ENCODE results near the gene DDX42. TPM values are rescaled to one million over a fixed set of nuclear protein-coding genes. Genes with fewer than 3 reads are reported as not detected.
"Not testable (repeated sequence)": the region's sequence is repeated elsewhere in the genome, so short reads cannot be mapped to it uniquely, and the experiment has no call there.

The DDX42 gene
- polyA plus RNA-seq, 2 of the 4 experiments (the other 2 are of a cell fraction), result 124 to 262 TPM

GRCh38 chr17:63792055-63792729 is 18.2 kb downstream of the DDX42 start:
- ChIA-PET POLR2A (interaction anchor here (1.0 kb wide), 1 partner anchor 19 kb away, joined by 3 read pairs; the partner anchor contains the start of genes CCDC47 and DDX42), CTCF (interaction anchor here (1.2 to 1.3 kb wide), 2 partner anchors 11 to 181 kb away, joined by 3 read pairs; no protein-coding TSS in a partner anchor)
- Histone ChIP-seq H3K4me3 (no peak overlapping the region), H3K4me1 (no peaks in the 10 kb centered on the region), H3K9me3 (no peaks in the 10 kb centered on the region), H3K27ac (no peak overlapping the region), H3K4me2 (no peak overlapping the region)
- TF ChIP-seq, protein P1, sequence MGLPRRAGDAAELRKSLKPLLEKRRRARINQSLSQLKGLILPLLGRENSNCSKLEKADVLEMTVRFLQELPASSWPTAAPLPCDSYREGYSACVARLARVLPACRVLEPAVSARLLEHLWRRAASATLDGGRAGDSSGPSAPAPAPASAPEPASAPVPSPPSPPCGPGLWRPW (IDR thresholded peaks at IDR 0.05), result no peak
- TF ChIP-seq EHMT2 (IDR thresholded peaks at IDR 0.05; ENCODE audit: low read depth) (no peak), NR3C1 (IDR thresholded peaks at IDR 0.05) (no peak), POLR2A (IDR thresholded peaks at IDR 0.05; ENCODE audit: low read length) (no peak), JUNB (IDR thresholded peaks at IDR 0.05) (no peak), CHD2 (IDR thresholded peaks at IDR 0.05; ENCODE audit: low read length, partially characterized antibody) (no peak), NFE2L2 (conservative IDR thresholded peaks at IDR 0.05; ENCODE audit: low read length) (no peak), SMC3 (IDR thresholded peaks at IDR 0.05) (no peak), ZSCAN20 (CRISPR knock-in tag; IDR thresholded peaks at IDR 0.05) (no peak), TFCP2L1 (CRISPR knock-in tag; IDR thresholded peaks at IDR 0.05) (no peak), NPAS2 (CRISPR knock-in tag; IDR thresholded peaks at IDR 0.05; ENCODE audit: borderline replicate concordance) (no peak), POLR2AphosphoS2 (conservative IDR thresholded peaks at IDR 0.05; ENCODE audit: low read length) (no peak), CBX2 (IDR thresholded peaks at IDR 0.05; ENCODE audit: borderline replicate concordance, low read depth) (no peak), ZC3H11A (IDR thresholded peaks at IDR 0.05) (no peak), RNF2 (IDR thresholded peaks at IDR 0.05; ENCODE audit: borderline replicate concordance, low read depth) (no peak)
- TF ChIP-seq, protein P2, sequence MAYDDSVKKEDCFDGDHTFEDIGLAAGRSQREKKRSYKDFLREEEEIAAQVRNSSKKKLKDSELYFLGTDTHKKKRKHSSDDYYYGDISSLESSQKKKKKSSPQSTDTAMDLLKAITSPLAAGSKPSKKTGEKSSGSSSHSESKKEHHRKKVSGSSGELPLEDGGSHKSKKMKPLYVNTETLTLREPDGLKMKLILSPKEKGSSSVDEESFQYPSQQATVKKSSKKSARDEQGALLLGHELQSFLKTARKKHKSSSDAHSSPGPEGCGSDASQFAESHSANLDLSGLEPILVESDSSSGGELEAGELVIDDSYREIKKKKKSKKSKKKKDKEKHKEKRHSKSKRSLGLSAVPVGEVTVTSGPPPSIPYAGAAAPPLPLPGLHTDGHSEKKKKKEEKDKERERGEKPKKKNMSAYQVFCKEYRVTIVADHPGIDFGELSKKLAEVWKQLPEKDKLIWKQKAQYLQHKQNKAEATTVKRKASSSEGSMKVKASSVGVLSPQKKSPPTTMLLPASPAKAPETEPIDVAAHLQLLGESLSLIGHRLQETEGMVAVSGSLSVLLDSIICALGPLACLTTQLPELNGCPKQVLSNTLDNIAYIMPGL (CRISPR knock-in tag; IDR thresholded peaks at IDR 0.05; ENCODE audit: borderline replicate concordance), result no peak
- TF ChIP-seq, protein P3, sequence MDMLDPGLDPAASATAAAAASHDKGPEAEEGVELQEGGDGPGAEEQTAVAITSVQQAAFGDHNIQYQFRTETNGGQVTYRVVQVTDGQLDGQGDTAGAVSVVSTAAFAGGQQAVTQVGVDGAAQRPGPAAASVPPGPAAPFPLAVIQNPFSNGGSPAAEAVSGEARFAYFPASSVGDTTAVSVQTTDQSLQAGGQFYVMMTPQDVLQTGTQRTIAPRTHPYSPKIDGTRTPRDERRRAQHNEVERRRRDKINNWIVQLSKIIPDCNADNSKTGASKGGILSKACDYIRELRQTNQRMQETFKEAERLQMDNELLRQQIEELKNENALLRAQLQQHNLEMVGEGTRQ (IDR thresholded peaks at IDR 0.05), result no peak
- TF ChIP-seq, protein P4, sequence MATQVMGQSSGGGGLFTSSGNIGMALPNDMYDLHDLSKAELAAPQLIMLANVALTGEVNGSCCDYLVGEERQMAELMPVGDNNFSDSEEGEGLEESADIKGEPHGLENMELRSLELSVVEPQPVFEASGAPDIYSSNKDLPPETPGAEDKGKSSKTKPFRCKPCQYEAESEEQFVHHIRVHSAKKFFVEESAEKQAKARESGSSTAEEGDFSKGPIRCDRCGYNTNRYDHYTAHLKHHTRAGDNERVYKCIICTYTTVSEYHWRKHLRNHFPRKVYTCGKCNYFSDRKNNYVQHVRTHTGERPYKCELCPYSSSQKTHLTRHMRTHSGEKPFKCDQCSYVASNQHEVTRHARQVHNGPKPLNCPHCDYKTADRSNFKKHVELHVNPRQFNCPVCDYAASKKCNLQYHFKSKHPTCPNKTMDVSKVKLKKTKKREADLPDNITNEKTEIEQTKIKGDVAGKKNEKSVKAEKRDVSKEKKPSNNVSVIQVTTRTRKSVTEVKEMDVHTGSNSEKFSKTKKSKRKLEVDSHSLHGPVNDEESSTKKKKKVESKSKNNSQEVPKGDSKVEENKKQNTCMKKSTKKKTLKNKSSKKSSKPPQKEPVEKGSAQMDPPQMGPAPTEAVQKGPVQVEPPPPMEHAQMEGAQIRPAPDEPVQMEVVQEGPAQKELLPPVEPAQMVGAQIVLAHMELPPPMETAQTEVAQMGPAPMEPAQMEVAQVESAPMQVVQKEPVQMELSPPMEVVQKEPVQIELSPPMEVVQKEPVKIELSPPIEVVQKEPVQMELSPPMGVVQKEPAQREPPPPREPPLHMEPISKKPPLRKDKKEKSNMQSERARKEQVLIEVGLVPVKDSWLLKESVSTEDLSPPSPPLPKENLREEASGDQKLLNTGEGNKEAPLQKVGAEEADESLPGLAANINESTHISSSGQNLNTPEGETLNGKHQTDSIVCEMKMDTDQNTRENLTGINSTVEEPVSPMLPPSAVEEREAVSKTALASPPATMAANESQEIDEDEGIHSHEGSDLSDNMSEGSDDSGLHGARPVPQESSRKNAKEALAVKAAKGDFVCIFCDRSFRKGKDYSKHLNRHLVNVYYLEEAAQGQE (IDR thresholded peaks at IDR 0.05), result no peak
- FAIRE-seq (no peak), ATAC-seq (no peak), DNase-seq (ENCODE audit: low read depth in 1 of 2, low spot score in 1 of 2) (no peak)
- WGBS (ENCODE audit: missing lambda C conversion rate), result 88% methylated on average over 3 of the region's 3 CpGs

DNA sequence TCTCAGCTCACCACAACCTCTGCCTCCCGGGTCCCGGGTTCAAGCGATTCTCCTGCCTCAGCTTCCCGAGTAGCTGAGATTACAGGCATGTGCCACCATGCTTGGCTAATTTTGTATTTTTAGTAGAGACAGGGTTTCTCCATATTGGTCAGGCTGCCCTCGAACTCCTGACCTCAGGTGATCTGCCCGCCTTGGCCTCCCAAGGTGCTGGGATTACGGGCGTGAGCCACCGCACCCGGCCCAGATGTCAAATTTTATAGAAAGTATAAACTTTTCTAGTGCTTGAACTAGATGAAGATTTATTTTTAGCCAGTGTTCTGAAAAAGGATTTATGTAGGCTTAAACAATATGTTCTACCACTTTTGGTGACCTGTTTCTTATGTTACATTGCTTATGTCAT is 22.4 kb downstream of the DDX42 start:
- not testable (repeated sequence) for FAIRE-seq; H3K9me3 ChIP-seq; H3K4me2 ChIP-seq; H3K4me3 ChIP-seq; ATAC-seq; DNase-seq (ENCODE audit: low read depth in 1 of 2, low spot score in 1 of 2); H3K27ac ChIP-seq; H3K4me1 ChIP-seq
- ChIA-PET CTCF (interaction anchor here (1.1 kb wide), 1 partner anchor 14 kb away, joined by 3 read pairs; no protein-coding TSS in a partner anchor), POLR2A (interaction anchor here (0.5 kb wide), 1 partner anchor 8 kb away, joined by 6 read pairs; no protein-coding TSS in a partner anchor)
- 94% methylated on average over 10 of the region's 10 CpGs for WGBS (ENCODE audit: missing lambda C conversion rate)
